GM23338 (cell line): Measurements from ENCODE around the gene ECSCR. TPM values are rescaled to one million over a fixed set of nuclear protein-coding genes. Genes with fewer than 3 reads are reported as not detected.

Experiments
- ATAC-seq: fragments of 200-7000 bp; cut with Tn5 transposase; 3 replicates; pipeline ENCODE4 v1.9.1; 2020
- DNase-seq: peaks from one replicate; pipeline ENCODE4 v3.0.0-alpha.2; 2015; ENCODE audit warnings: low spot score
- H2AFZ ChIP-seq: fragments of 200-600 bp; sonication (generic); 2 replicates; pipeline ENCODE4 v1.8.0; 2016; ENCODE audit warnings: antibody characterized with exemption, mild to moderate bottlenecking, moderate library complexity
- H3F3A ChIP-seq: fragments of 200-600 bp; sonication (generic); replicated peaks from 2 replicates; pipeline ENCODE4 v1.8.0; 2017; ENCODE audit warnings: antibody characterized with exemption, mixed run types, low read depth
- H3K27ac ChIP-seq: fragments of 200-600 bp; sonication (generic); 2 replicates; pipeline ENCODE4 v1.6.1; 2016; ENCODE audit warnings: low read depth
- H3K27me3 ChIP-seq: fragments of 200-600 bp; sonication (generic); 2 replicates; pipeline ENCODE4 v1.8.0; 2016; ENCODE audit warnings: mild to moderate bottlenecking, mixed run types, moderate library complexity; ENCODE audit not compliant: insufficient read depth
- H3K36me3 ChIP-seq: fragments of 200-600 bp; sonication (generic); 2 replicates; pipeline ENCODE4 v1.8.0; 2016; ENCODE audit warnings: mild to moderate bottlenecking; ENCODE audit not compliant: insufficient read depth
- H3K4me1 ChIP-seq: fragments of 200-600 bp; sonication (generic); 2 replicates; pipeline ENCODE4 v1.8.0; 2016; ENCODE audit warnings: mild to moderate bottlenecking, moderate library complexity; ENCODE audit not compliant: insufficient read depth
- H3K4me2 ChIP-seq: fragments of 200-600 bp; sonication (generic); 2 replicates; pipeline ENCODE4 v1.7.1; 2017; ENCODE audit warnings: mixed run types
- H3K4me3 ChIP-seq: fragments of 200-600 bp; sonication (generic); 2 replicates; pipeline ENCODE4 v1.6.1; 2016; ENCODE audit warnings: mixed run types
- H3K79me2 ChIP-seq: fragments of 200-600 bp; sonication (generic); replicated peaks from 2 replicates; pipeline ENCODE4 v1.8.0; 2017; ENCODE audit warnings: mild to moderate bottlenecking; ENCODE audit not compliant: insufficient read depth
- H3K9me2 ChIP-seq: fragments of 200-600 bp; sonication (generic); 2 replicates; pipeline ENCODE4 v1.8.0; 2017; ENCODE audit not compliant: insufficient read depth
- H4K20me1 ChIP-seq: fragments of 200-600 bp; sonication (generic); replicated peaks from 2 replicates; pipeline ENCODE4 v1.8.0; 2017; ENCODE audit warnings: mild to moderate bottlenecking; ENCODE audit not compliant: insufficient read depth
- H3K27ac Mint-ChIP-seq: 2 replicates; pipeline ENCODE4 v1.8.0; 2020; ENCODE audit warnings: inconsistent platforms, mild to moderate bottlenecking, moderate library complexity, mixed read lengths
- H3K27me3 Mint-ChIP-seq: 3 replicates; pipeline ENCODE4 v1.8.0; 2022; ENCODE audit warnings: low read depth, mild to moderate bottlenecking, moderate library complexity, mixed read lengths, inconsistent platforms; ENCODE audit not compliant: insufficient read depth, poor library complexity
- H3K36me3 Mint-ChIP-seq: 3 replicates; pipeline ENCODE4 v1.8.0; 2021; ENCODE audit warnings: low read depth, mild to moderate bottlenecking, inconsistent platforms, moderate library complexity, mixed read lengths
- H3K4me1 Mint-ChIP-seq: 3 replicates; pipeline ENCODE4 v1.8.0; 2020; ENCODE audit warnings: mild to moderate bottlenecking, inconsistent platforms, mixed read lengths
- H3K4me3 Mint-ChIP-seq: 3 replicates; pipeline ENCODE4 v1.8.0; 2021; ENCODE audit warnings: moderate library complexity, mild to moderate bottlenecking, inconsistent platforms, mixed read lengths
- H3K9me3 Mint-ChIP-seq: 3 replicates; pipeline ENCODE4 v1.8.0; 2020; ENCODE audit warnings: moderate library complexity, mild to moderate bottlenecking, inconsistent platforms, mixed read lengths
- CREB1 ChIP-seq: fragments of 250-450 bp; sonication (Bioruptor Pico); IDR thresholded peaks from 2 replicates; pipeline ENCODE4 v1.5.0; 2020; ENCODE audit warnings: low read depth, mild to moderate bottlenecking, moderate library complexity
- EZH2 ChIP-seq: fragments of 200-600 bp; sonication (generic); IDR thresholded peaks from one replicate; pipeline ENCODE4 v1.8.0; 2017; ENCODE audit warnings: antibody characterized with exemption, mild to moderate bottlenecking, low read depth; ENCODE audit not compliant: unreplicated experiment
- EZH2phosphoT487 ChIP-seq: fragments of 200-600 bp; sonication (generic); IDR thresholded peaks from one replicate; pipeline ENCODE4 v1.8.1; 2018; ENCODE audit warnings: antibody characterized with exemption; ENCODE audit not compliant: unreplicated experiment
- JUNB ChIP-seq: IDR thresholded peaks from one replicate; pipeline ENCODE4 v1.6.1; 2016; ENCODE audit warnings: antibody characterized with exemption; ENCODE audit not compliant: unreplicated experiment
- POLR2AphosphoS5 ChIP-seq: IDR thresholded peaks from 2 replicates; pipeline ENCODE4 v1.6.1; 2016; ENCODE audit warnings: antibody characterized with exemption, low read depth
- STAT1 ChIP-seq: IDR thresholded peaks from one replicate; pipeline ENCODE4 v1.6.1; 2016; ENCODE audit warnings: antibody characterized with exemption; ENCODE audit not compliant: unreplicated experiment
- ZNF114 ChIP-seq: fragments of 250-450 bp; sonication (Bioruptor Pico); IDR thresholded peaks from 2 replicates; pipeline ENCODE4 v1.5.0; 2020; ENCODE audit warnings: mild to moderate bottlenecking, moderate library complexity
- ZNF331 ChIP-seq: fragments of 250-450 bp; sonication (Bioruptor Pico); IDR thresholded peaks from 2 replicates; pipeline ENCODE4 v1.5.0; 2020; ENCODE audit warnings: low read depth, mild to moderate bottlenecking, moderate library complexity
- polyA plus RNA-seq: library from polyadenylated mRNA; unstranded; fragments of >200 nt; fragmentation: Nextera tagmentation; extraction: Ambion mirVana; gene quantifications from 2 replicates; pipeline ENCODE4 v1.2.1, GENCODE V29; 2016
- total RNA-seq: library from RNA; depleted of rRNA; stranded (reverse); fragments of >200 nt; shearing (Covaris generic); gene quantifications from 2 replicates; pipeline ENCODE4 v1.2.3, GENCODE V29; 2014
- TF ChIP-seq, protein P1 (sequence below): IDR thresholded peaks from 2 replicates; pipeline ENCODE4 v1.6.1; 2016; ENCODE audit warnings: antibody characterized with exemption
- TF ChIP-seq, protein P2 (sequence below): IDR thresholded peaks from one replicate; pipeline ENCODE4 v1.6.1; 2018; ENCODE audit warnings: antibody characterized with exemption; ENCODE audit not compliant: unreplicated experiment

ECSCR gene
- total and polyA plus RNA-seq, 2 experiments from 2014 or later, result 2.2 to 2.6 TPM

DNA sequence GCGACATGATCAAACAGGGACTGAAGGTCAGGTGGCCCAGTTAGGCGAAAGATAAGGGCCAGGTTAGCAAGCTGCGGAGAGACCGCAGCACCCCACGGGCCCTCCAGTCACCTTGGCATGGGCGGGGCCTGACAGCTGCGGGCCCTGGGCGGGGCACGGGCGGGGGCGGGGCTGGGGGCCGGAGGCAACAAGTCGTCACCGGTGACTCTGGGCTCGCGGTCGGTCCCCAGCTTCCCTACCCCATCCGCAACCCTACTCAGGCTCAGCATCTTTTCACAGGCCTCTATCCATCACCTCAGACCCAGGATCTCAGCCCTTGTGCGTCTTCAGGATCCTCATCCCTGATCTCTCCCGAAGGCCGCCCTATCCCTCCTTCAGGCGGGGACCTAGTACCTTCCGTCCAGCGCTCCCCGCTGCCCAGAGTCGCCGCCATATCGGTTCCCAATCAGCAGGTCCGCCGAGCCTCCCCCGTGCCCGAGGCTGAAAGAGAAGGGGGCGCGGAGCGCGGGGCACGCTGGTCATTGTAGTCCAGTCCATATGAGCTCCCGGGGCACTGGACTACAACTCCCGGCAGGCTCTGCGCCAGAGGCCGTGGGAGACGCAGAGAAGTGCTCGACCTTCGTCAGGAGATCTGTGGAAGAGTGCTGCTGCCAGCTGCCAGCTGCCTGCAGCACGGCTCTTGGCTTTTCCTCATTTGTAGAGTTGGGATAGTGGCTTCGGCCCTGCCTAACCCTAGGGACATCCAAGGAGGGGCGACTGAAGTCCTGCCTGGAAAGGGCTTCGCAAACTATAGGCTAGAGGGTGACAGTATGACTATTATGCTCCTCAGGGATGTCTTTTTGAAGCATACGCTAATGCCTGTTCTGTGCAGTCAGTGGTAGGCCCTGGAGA lies 23.3 kb downstream of the ECSCR start, which contains the start of gene DNAJC18 (continued):
- TF ChIP-seq JUNB (no peak), EZH2 (no peak), ZNF331 (CRISPR knock-in tag) (no peak), EZH2phosphoT487 (no peak), POLR2AphosphoS5 (peak; percentile 90), STAT1 (no peak)
- TF ChIP-seq, protein P1, sequence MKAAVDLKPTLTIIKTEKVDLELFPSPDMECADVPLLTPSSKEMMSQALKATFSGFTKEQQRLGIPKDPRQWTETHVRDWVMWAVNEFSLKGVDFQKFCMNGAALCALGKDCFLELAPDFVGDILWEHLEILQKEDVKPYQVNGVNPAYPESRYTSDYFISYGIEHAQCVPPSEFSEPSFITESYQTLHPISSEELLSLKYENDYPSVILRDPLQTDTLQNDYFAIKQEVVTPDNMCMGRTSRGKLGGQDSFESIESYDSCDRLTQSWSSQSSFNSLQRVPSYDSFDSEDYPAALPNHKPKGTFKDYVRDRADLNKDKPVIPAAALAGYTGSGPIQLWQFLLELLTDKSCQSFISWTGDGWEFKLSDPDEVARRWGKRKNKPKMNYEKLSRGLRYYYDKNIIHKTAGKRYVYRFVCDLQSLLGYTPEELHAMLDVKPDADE, result peak; percentile 88
- TF ChIP-seq, protein P2, sequence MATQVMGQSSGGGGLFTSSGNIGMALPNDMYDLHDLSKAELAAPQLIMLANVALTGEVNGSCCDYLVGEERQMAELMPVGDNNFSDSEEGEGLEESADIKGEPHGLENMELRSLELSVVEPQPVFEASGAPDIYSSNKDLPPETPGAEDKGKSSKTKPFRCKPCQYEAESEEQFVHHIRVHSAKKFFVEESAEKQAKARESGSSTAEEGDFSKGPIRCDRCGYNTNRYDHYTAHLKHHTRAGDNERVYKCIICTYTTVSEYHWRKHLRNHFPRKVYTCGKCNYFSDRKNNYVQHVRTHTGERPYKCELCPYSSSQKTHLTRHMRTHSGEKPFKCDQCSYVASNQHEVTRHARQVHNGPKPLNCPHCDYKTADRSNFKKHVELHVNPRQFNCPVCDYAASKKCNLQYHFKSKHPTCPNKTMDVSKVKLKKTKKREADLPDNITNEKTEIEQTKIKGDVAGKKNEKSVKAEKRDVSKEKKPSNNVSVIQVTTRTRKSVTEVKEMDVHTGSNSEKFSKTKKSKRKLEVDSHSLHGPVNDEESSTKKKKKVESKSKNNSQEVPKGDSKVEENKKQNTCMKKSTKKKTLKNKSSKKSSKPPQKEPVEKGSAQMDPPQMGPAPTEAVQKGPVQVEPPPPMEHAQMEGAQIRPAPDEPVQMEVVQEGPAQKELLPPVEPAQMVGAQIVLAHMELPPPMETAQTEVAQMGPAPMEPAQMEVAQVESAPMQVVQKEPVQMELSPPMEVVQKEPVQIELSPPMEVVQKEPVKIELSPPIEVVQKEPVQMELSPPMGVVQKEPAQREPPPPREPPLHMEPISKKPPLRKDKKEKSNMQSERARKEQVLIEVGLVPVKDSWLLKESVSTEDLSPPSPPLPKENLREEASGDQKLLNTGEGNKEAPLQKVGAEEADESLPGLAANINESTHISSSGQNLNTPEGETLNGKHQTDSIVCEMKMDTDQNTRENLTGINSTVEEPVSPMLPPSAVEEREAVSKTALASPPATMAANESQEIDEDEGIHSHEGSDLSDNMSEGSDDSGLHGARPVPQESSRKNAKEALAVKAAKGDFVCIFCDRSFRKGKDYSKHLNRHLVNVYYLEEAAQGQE, result no peak

DNA sequence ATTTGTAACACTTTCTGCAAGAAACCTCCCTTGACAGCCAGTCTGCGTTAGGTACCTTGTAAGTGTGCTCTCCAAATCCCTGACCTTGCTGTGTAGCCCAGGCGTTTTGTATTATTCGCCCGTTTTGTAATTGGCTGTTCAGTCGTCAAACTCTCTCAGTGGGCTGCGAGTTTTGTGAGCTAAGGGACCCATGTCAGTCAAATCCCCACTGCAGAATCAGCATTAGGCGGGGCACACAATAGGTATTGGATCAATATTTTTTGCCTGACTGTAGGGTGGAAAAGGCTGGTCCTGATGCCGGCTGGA lies 23.9 kb downstream of the ECSCR start:
- Histone ChIP-seq H3K79me2 (no peaks in the 10 kb centered on the region), H3K4me1 (peaks cover 15% of the 10 kb centered on the region), H3K27me3 (no peaks in the 10 kb centered on the region), H3K36me3 (peaks cover 10% of the 10 kb centered on the region), H3K27ac (no peak overlapping the region; the same call in 1 of the 2 replicates), H3F3A (0 out of 2 replicates have a peak, but pooled peaks cover 10% of the 10 kb centered on the region), H3K4me3 (peak overlapping the region; percentile 89), H4K20me1 (no peaks in the 10 kb centered on the region), H3K9me2 (no peaks in the 10 kb centered on the region), H3K4me2 (peak overlapping the region; percentile 91), H2AFZ (0 out of 2 replicates have a peak overlapping the region, but pooled peaks have one; percentile 3)
- H3K36me3 Mint-ChIP-seq, result peaks cover 12% of the 10 kb centered on the region; the same call in 2 of the 3 replicates
- no peaks in the 10 kb centered on the region for H3K9me3 Mint-ChIP-seq
- H3K27ac Mint-ChIP-seq, result no peak overlapping the region
- H3K4me3 Mint-ChIP-seq, result peak overlapping the region; percentile 96
- DNase-seq (no peak), ATAC-seq (no peak)
- peaks cover 6% of the 10 kb centered on the region for H3K27me3 Mint-ChIP-seq
- H3K4me1 Mint-ChIP-seq, result peaks cover 14% of the 10 kb centered on the region
- TF ChIP-seq EZH2 (no peak), EZH2phosphoT487 (no peak), STAT1 (no peak), ZNF114 (CRISPR knock-in tag) (no peak), CREB1 (no peak)
- TF ChIP-seq, protein P2, result no peak
